ENCODE results near the gene CCDC102B.
"Not testable (repeated sequence)": the region's sequence is repeated elsewhere in the genome, so short reads cannot be mapped to it uniquely, and the experiment has no call there.

The CCDC102B gene

GRCh38 chr18:68783506-68783905 lies 14.4 kb upstream of the CCDC102B start:
- Histone ChIP-seq H3K4me1 (ENCODE audit: control insufficient read depth, low read depth, low read length) (no peaks in the 10 kb centered on the region), H2BK5ac (ENCODE audit: low read length) (no peak overlapping the region), H3K4ac (ENCODE audit: low read depth, low read length) (no peak overlapping the region), H4K8ac (ENCODE audit: low read depth, low read length) (no peak overlapping the region), H3K27ac (ENCODE audit: low read depth, low read length) (no peak overlapping the region), H3K56ac (ENCODE audit: low read length) (no peak overlapping the region), H3K4me3 (ENCODE audit: low read length) (no peak overlapping the region), H2AK5ac (ENCODE audit: low read length) (no peak overlapping the region), H2BK120ac (ENCODE audit: low read depth, low read length) (no peak overlapping the region), H2BK15ac (replicated peaks; ENCODE audit: low read depth) (no peak overlapping the region), H3K18ac (ENCODE audit: low read length) (no peak overlapping the region), H3K4me2 (ENCODE audit: low read length) (no peak overlapping the region), H3K9ac (ENCODE audit: low read length) (no peak overlapping the region), H3K36me3 (ENCODE audit: control insufficient read depth, insufficient read depth, low read length) (no peaks in the 10 kb centered on the region), H3K79me1 (ENCODE audit: low read length) (no peaks in the 10 kb centered on the region), H3K27me3 (ENCODE audit: insufficient read depth, low read length, poor library complexity) (no peaks in the 10 kb centered on the region), H3K79me2 (ENCODE audit: control insufficient read depth, insufficient read depth, low read length) (no peaks in the 10 kb centered on the region), H4K5ac (ENCODE audit: low read length) (no peak overlapping the region), H3K23ac (ENCODE audit: low read length) (no peak overlapping the region)
- WGBS (ENCODE audit: extremely low coverage, insufficient coverage, low lambda C conversion rate) = no CpG with 5 or more reads among the region's 1 CpG
- no peak for DNase-seq

DNA sequence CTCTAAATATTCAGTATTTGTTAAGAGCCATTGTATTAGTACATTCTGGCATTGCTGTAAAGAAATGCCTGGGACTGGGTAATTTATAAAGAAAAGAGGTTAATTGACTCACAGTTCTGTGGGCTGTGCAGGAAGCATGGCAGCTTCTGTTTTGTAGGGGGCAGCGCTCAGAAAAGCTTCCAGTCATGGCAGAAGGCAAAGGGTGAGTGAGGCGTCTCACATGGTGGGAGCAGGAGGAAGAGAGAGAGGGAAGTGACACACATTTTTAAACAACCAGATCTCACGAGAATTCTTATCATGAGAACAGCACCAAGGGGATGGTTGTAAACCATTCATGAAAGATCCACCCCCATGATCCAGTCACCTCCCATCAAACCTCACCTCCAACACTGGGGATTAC lies 13.8 kb upstream of the CCDC102B start:
- H3K27ac ChIP-seq (ENCODE audit: low read depth, low read length) = no peak overlapping the region
- no peak overlapping the region for H4K8ac ChIP-seq (ENCODE audit: low read depth, low read length)
- no CpG with 5 or more reads among the region's 3 CpGs for WGBS (ENCODE audit: extremely low coverage, insufficient coverage, low lambda C conversion rate)

GRCh38 chr18:68790290-68790689 lies 7.6 kb upstream of the CCDC102B start:
- H3K79me1 ChIP-seq (ENCODE audit: low read length); H3K27me3 ChIP-seq (ENCODE audit: insufficient read depth, low read length, poor library complexity); H3K18ac ChIP-seq (ENCODE audit: low read length); H2BK15ac ChIP-seq (replicated peaks; ENCODE audit: low read depth); H3K23ac ChIP-seq (ENCODE audit: low read length); H3K56ac ChIP-seq (ENCODE audit: low read length); H2AK5ac ChIP-seq (ENCODE audit: low read length); DNase-seq; H4K8ac ChIP-seq (ENCODE audit: low read depth, low read length); H3K36me3 ChIP-seq (ENCODE audit: control insufficient read depth, insufficient read depth, low read length); H2BK120ac ChIP-seq (ENCODE audit: low read depth, low read length); H3K4ac ChIP-seq (ENCODE audit: low read depth, low read length); H3K4me1 ChIP-seq (ENCODE audit: control insufficient read depth, low read depth, low read length); H2BK5ac ChIP-seq (ENCODE audit: low read length); H3K27ac ChIP-seq (ENCODE audit: low read depth, low read length); H4K5ac ChIP-seq (ENCODE audit: low read length); H3K9ac ChIP-seq (ENCODE audit: low read length); H3K4me2 ChIP-seq (ENCODE audit: low read length); H3K79me2 ChIP-seq (ENCODE audit: control insufficient read depth, insufficient read depth, low read length); H3K4me3 ChIP-seq (ENCODE audit: low read length): not testable (repeated sequence)
- no CpG with 5 or more reads among the region's 22 CpGs for WGBS (ENCODE audit: extremely low coverage, insufficient coverage, low lambda C conversion rate)

More for the DNA sequence above, 13.8 kb upstream of the CCDC102B start:
- Histone ChIP-seq H3K4me2 (ENCODE audit: low read length) (no peak overlapping the region), H3K18ac (ENCODE audit: low read length) (no peak overlapping the region), H3K36me3 (ENCODE audit: control insufficient read depth, insufficient read depth, low read length) (no peaks in the 10 kb centered on the region), H3K27me3 (ENCODE audit: insufficient read depth, low read length, poor library complexity) (no peaks in the 10 kb centered on the region), H2AK5ac (ENCODE audit: low read length) (no peak overlapping the region), H3K79me2 (ENCODE audit: control insufficient read depth, insufficient read depth, low read length) (no peaks in the 10 kb centered on the region), H2BK120ac (ENCODE audit: low read depth, low read length) (no peak overlapping the region), H3K4me1 (ENCODE audit: control insufficient read depth, low read depth, low read length) (no peaks in the 10 kb centered on the region), H3K23ac (ENCODE audit: low read length) (no peak overlapping the region), H3K4ac (ENCODE audit: low read depth, low read length) (no peak overlapping the region), H4K5ac (ENCODE audit: low read length) (no peak overlapping the region), H3K79me1 (ENCODE audit: low read length) (no peaks in the 10 kb centered on the region), H2BK5ac (ENCODE audit: low read length) (no peak overlapping the region), H3K4me3 (ENCODE audit: low read length) (no peak overlapping the region), H2BK15ac (replicated peaks; ENCODE audit: low read depth) (no peak overlapping the region), H3K9ac (ENCODE audit: low read length) (no peak overlapping the region), H3K56ac (ENCODE audit: low read length) (no peak overlapping the region)
- DNase-seq = no peak

DNA sequence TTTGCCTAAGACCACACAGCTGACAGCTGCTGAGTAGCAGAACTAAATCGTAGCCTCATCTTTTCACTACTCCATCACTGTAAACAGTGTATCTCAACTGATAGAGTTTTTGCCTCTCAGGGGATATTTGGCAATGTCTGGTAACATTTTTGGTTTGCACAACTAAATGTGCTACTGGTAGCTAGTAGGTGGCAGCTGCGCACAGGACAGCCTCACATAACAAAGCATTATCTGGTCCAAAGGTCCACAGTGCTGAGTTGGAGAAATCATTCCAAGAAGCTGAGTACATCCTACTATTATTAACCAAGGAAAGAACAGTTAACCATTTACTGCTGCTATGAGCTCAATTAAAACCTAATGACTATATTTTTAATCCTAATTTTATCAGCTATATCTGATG lies 6.1 kb upstream of the CCDC102B start:
- Histone ChIP-seq H3K4me3 (ENCODE audit: low read length) (no peak overlapping the region), H2AK5ac (ENCODE audit: low read length) (no peak overlapping the region)
- WGBS (ENCODE audit: extremely low coverage, insufficient coverage, low lambda C conversion rate) = no CpG with 5 or more reads among the region's 2 CpGs

GRCh38 chr18:68793951-68794350 lies 3.9 kb upstream of the CCDC102B start:
- H3K4me3 ChIP-seq (ENCODE audit: low read length) = no peak overlapping the region
- no peaks in the 10 kb centered on the region for H3K27me3 ChIP-seq (ENCODE audit: insufficient read depth, low read length, poor library complexity)
- H3K79me2 ChIP-seq (ENCODE audit: control insufficient read depth, insufficient read depth, low read length) = no peaks in the 10 kb centered on the region
- H2BK15ac ChIP-seq (replicated peaks; ENCODE audit: low read depth) = no peak overlapping the region
- H3K4ac ChIP-seq (ENCODE audit: low read depth, low read length) = no peak overlapping the region
- no peak overlapping the region for H2BK5ac ChIP-seq (ENCODE audit: low read length)
- H3K18ac ChIP-seq (ENCODE audit: low read length) = no peak overlapping the region
- H3K4me2 ChIP-seq (ENCODE audit: low read length) = no peak overlapping the region
- no peak overlapping the region for H3K9ac ChIP-seq (ENCODE audit: low read length)
- no peaks in the 10 kb centered on the region for H3K79me1 ChIP-seq (ENCODE audit: low read length)
- no peak overlapping the region for H4K5ac ChIP-seq (ENCODE audit: low read length)
- no peak overlapping the region for H2BK120ac ChIP-seq (ENCODE audit: low read depth, low read length)
- H4K8ac ChIP-seq (ENCODE audit: low read depth, low read length) = no peak overlapping the region
- H3K4me1 ChIP-seq (ENCODE audit: control insufficient read depth, low read depth, low read length) = no peaks in the 10 kb centered on the region
- H3K36me3 ChIP-seq (ENCODE audit: control insufficient read depth, insufficient read depth, low read length) = no peaks in the 10 kb centered on the region
- H3K56ac ChIP-seq (ENCODE audit: low read length) = no peak overlapping the region
- no peak overlapping the region for H3K27ac ChIP-seq (ENCODE audit: low read depth, low read length)
- no peak overlapping the region for H2AK5ac ChIP-seq (ENCODE audit: low read length)
- DNase-seq = no peak
- H3K23ac ChIP-seq (ENCODE audit: low read length) = no peak overlapping the region

More for the DNA sequence above, 6.1 kb upstream of the CCDC102B start:
- Histone ChIP-seq H2BK5ac (ENCODE audit: low read length) (no peak overlapping the region), H3K56ac (ENCODE audit: low read length) (no peak overlapping the region), H3K4me1 (ENCODE audit: control insufficient read depth, low read depth, low read length) (no peaks in the 10 kb centered on the region), H3K27me3 (ENCODE audit: insufficient read depth, low read length, poor library complexity) (no peaks in the 10 kb centered on the region), H3K27ac (ENCODE audit: low read depth, low read length) (no peak overlapping the region), H3K79me1 (ENCODE audit: low read length) (no peaks in the 10 kb centered on the region), H3K79me2 (ENCODE audit: control insufficient read depth, insufficient read depth, low read length) (no peaks in the 10 kb centered on the region), H3K4me2 (ENCODE audit: low read length) (no peak overlapping the region), H3K9ac (ENCODE audit: low read length) (no peak overlapping the region), H3K23ac (ENCODE audit: low read length) (no peak overlapping the region), H3K4ac (ENCODE audit: low read depth, low read length) (no peak overlapping the region), H4K8ac (ENCODE audit: low read depth, low read length) (no peak overlapping the region), H2BK15ac (replicated peaks; ENCODE audit: low read depth) (no peak overlapping the region), H4K5ac (ENCODE audit: low read length) (no peak overlapping the region), H2BK120ac (ENCODE audit: low read depth, low read length) (no peak overlapping the region), H3K18ac (ENCODE audit: low read length) (no peak overlapping the region), H3K36me3 (ENCODE audit: control insufficient read depth, insufficient read depth, low read length) (no peaks in the 10 kb centered on the region)
- no peak for DNase-seq

- Histone ChIP-seq H3K79me2 (ENCODE audit: control insufficient read depth, insufficient read depth, low read length) (no peaks in the 10 kb centered on the region), H4K5ac (ENCODE audit: low read length) (no peak overlapping the region), H3K36me3 (ENCODE audit: control insufficient read depth, insufficient read depth, low read length) (no peaks in the 10 kb centered on the region), H2BK15ac (replicated peaks; ENCODE audit: low read depth) (no peak overlapping the region), H3K9ac (ENCODE audit: low read length) (no peak overlapping the region), H4K8ac (ENCODE audit: low read depth, low read length) (no peak overlapping the region), H3K27me3 (ENCODE audit: insufficient read depth, low read length, poor library complexity) (no peaks in the 10 kb centered on the region), H3K23ac (ENCODE audit: low read length) (no peak overlapping the region), H3K4me1 (ENCODE audit: control insufficient read depth, low read depth, low read length) (no peaks in the 10 kb centered on the region), H3K27ac (ENCODE audit: low read depth, low read length) (no peak overlapping the region), H2AK5ac (ENCODE audit: low read length) (no peak overlapping the region), H3K4ac (ENCODE audit: low read depth, low read length) (no peak overlapping the region), H2BK5ac (ENCODE audit: low read length) (no peak overlapping the region), H3K4me3 (ENCODE audit: low read length) (no peak overlapping the region), H3K18ac (ENCODE audit: low read length) (no peak overlapping the region), H3K56ac (ENCODE audit: low read length) (no peak overlapping the region), H3K79me1 (ENCODE audit: low read length) (no peaks in the 10 kb centered on the region), H2BK120ac (ENCODE audit: low read depth, low read length) (no peak overlapping the region), H3K4me2 (ENCODE audit: low read length) (no peak overlapping the region)
- no CpG with 5 or more reads among the region's 7 CpGs for WGBS (ENCODE audit: extremely low coverage, insufficient coverage, low lambda C conversion rate)
- DNase-seq = peak; percentile 41
Observed at GRCh38 chr18:68796936-68797690, 767 bp upstream of the CCDC102B start.

All from mesendoderm (in vitro differentiated cells).